Spleen (tissue), 11 donors: Measurements from ENCODE around the gene PLA2G4E. TPM values are rescaled to one million over a fixed set of nuclear protein-coding genes. Genes with fewer than 3 reads are reported as not detected.

Source experiments
- DNase-seq: peaks from one replicate; pipeline ENCODE4 v3.0.0-alpha.2; 2020
- H3K27ac ChIP-seq, 8 donors: fragments of 200-600 bp; sonication (generic) in 7 of 8; 1 replicate in 4 of 8; 2 replicates in 4 of 8; pipeline versions ENCODE4 v1.5.0 to v1.8.0; 2016 to 2021; ENCODE audit warnings: inconsistent platforms in 4 of 8, mild to moderate bottlenecking in 4 of 8, moderate library complexity in 1 of 8
- H3K27me3 ChIP-seq, 7 donors: fragments of 200-600 bp; sonication (generic) in 6 of 7; replicated peaks in 1 of 7; 1 replicate in 4 of 7; 2 replicates in 3 of 7; pipeline versions ENCODE4 v1.5.0 to v1.8.0; 2016 to 2021; ENCODE audit warnings: inconsistent platforms in 3 of 7, mild to moderate bottlenecking in 1 of 7
- H3K36me3 ChIP-seq, 6 donors: fragments of 200-600 bp; sonication (generic) in 5 of 6; 1 replicate in 4 of 6; 2 replicates in 2 of 6; pipeline versions ENCODE4 v1.5.0 to v1.8.0; 2016 to 2021; ENCODE audit warnings: inconsistent platforms in 2 of 6
- H3K4me1 ChIP-seq, 6 donors: fragments of 200-600 bp; sonication (generic) in 5 of 6; 1 replicate in 3 of 6; 2 replicates in 3 of 6; pipeline versions ENCODE4 v1.5.0 to v1.8.0; 2016 to 2021; ENCODE audit warnings: inconsistent platforms in 3 of 6
- H3K4me3 ChIP-seq, 8 donors: fragments of 200-600 bp; sonication (generic) in 7 of 8; 1 replicate in 4 of 8; 2 replicates in 4 of 8; pipeline versions ENCODE4 v1.5.0 to v1.8.0; 2016 to 2021; ENCODE audit warnings: inconsistent platforms in 4 of 8, mild to moderate bottlenecking in 4 of 8, moderate library complexity in 2 of 8
- H3K9me3 ChIP-seq, 8 donors: fragments of 200-600 bp; sonication (generic) in 7 of 8; 1 replicate in 4 of 8; 2 replicates in 4 of 8; pipeline versions ENCODE4 v1.5.0 to v1.8.0; 2016 to 2021; ENCODE audit warnings: inconsistent platforms in 4 of 8
- CTCF ChIP-seq, 11 experiments: fragments of 200-600 bp in 7 of 11; fragments of 450-650 bp in 4 of 11; sonication (generic) in 4 of 11; IDR thresholded peaks in 8 of 11; conservative IDR thresholded peaks in 3 of 11; 1 replicate in 7 of 11; 2 replicates in 4 of 11; pipeline versions ENCODE4 v1.4.0 to v1.8.0; 2016 to 2021; ENCODE audit warnings: antibody characterized with exemption in 11 of 11, inconsistent platforms in 4 of 11, mild to moderate bottlenecking in 1 of 11
- POLR2A ChIP-seq, 3 donors: fragments of 450-650 bp; IDR thresholded peaks; one replicate each; pipeline ENCODE4 v1.5.1; 2017; ENCODE audit warnings: antibody characterized with exemption in 3 of 3, mild to moderate bottlenecking in 1 of 3
- POLR2AphosphoS5 ChIP-seq, 3 donors: sonication (generic); formaldehyde crosslinking; IDR thresholded peaks; one replicate each; pipeline ENCODE4 v1.5.1; 2017; ENCODE audit warnings: antibody characterized with exemption in 3 of 3
- WGBS, 5 donors: extraction: QIAGEN DNeasy Blood & Tissue Kit in 3 of 5; methylation state at CpG; one replicate each; pipeline versions ENCODE4 v1.1.5 to v1.1.7; 2013 to 2018; 5-methylcytosine and 5-hydroxymethylcytosine counted together
- intact Hi-C: fragments of 100-400 bp; cut with DNase I; formaldehyde crosslinking; loops from one replicate; pipeline ENCODE4 v1.15.0; 2023; ENCODE audit warnings: low total_unique reads
- polyA plus RNA-seq, 3 donors: library from polyadenylated mRNA; stranded (reverse); fragments of 200-250 nt; gene quantifications; one replicate each; pipeline ENCODE4 v1.2.1, GENCODE V29; 2013
- total RNA-seq, 7 donors: library from RNA; depleted of rRNA in 3 of 7; stranded (reverse); fragments of >200 nt in 3 of 7; fragmentation: NEBNext Ultra II Directional in 4 of 7; extraction: Animal tissue kit (Norgen Biotek cat#: 25700) in 4 of 7; gene quantifications; one replicate each; pipeline versions ENCODE4 v1.1.0 to v1.2.1, GENCODE V29; 2016 to 2021
- donor health status: healthy with polysubstance abuse.
- donor health status: DM: no; HTN: no; CAD: no; lungs with moderate emphysema.
- donor health status: DM: no; HTN: no; CAD: no.
- donor health status: Bipolar disorder and iron deficiency.
- donor health status: healthy.
- donor health status: DM: no; HTN: no; CAD: no.
- donor health status: DM: yes; HTN: yes; CAD: no.

The PLA2G4E gene
- total and polyA plus RNA-seq, 10 donors = not detected

GRCh38 chr15:42033214-42033873 lies 12.5 kb upstream of the PLA2G4E start:
- no peak for TF ChIP-seq CTCF (IDR thresholded peaks at IDR 0.05 in 8 of 11, conservative IDR thresholded peaks at IDR 0.05 in 3 of 11)
- H3K36me3 ChIP-seq = no peaks in the 10 kb centered on the region
- WGBS, 5 donors = 81 to 96% (median 87%) methylated on average over 3 of the region's 3 CpGs
- peaks cover 0 to 6% (median 0%) of the 10 kb centered on the region in 8 donors for H3K9me3 ChIP-seq
- H3K4me3 ChIP-seq = no peak overlapping the region
- H3K4me1 ChIP-seq = peaks cover 0 to 18% (median 14%) of the 10 kb centered on the region in 6 donors
- no peak overlapping the region for H3K27ac ChIP-seq
- no peaks in the 10 kb centered on the region for H3K27me3 ChIP-seq
- no peak for DNase-seq
- intact Hi-C loops = no loop called here

- Histone ChIP-seq H3K4me1 (peaks cover 0 to 18% (median 14%) of the 10 kb centered on the region in 6 donors), H3K27me3 (no peaks in the 10 kb centered on the region), H3K4me3 (no peak overlapping the region), H3K27ac (no peak overlapping the region), H3K9me3 (peaks cover 0 to 6% (median 0%) of the 10 kb centered on the region in 8 donors), H3K36me3 (no peaks in the 10 kb centered on the region)
- intact Hi-C loops = no loop called here
- no peak for DNase-seq
- no peak for TF ChIP-seq POLR2AphosphoS5 (IDR thresholded peaks at IDR 0.05)
- no peak for TF ChIP-seq CTCF (IDR thresholded peaks at IDR 0.05 in 8 of 11, conservative IDR thresholded peaks at IDR 0.05 in 3 of 11)
- TF ChIP-seq POLR2A (IDR thresholded peaks at IDR 0.05) = no peak
- whole genome bisulfite sequencing, 5 donors = 87 to 92% (median 90%) methylated on average over 9 of the region's 9 CpGs
These were observed 11.8 kb upstream of the PLA2G4E start for GRCh38 chr15:42032376-42033213.

GRCh38 chr15:42031198-42031915 lies 10.5 kb upstream of the PLA2G4E start:
- H3K27me3 ChIP-seq = no peaks in the 10 kb centered on the region
- H3K9me3 ChIP-seq = peaks cover 0 to 6% (median 0%) of the 10 kb centered on the region in 8 donors
- no peak overlapping the region for H3K27ac ChIP-seq
- no peaks in the 10 kb centered on the region for H3K36me3 ChIP-seq
- no peak overlapping the region for H3K4me3 ChIP-seq
- DNase-seq = no peak
- TF ChIP-seq CTCF (IDR thresholded peaks at IDR 0.05 in 8 of 11, conservative IDR thresholded peaks at IDR 0.05 in 3 of 11) (no peak), POLR2AphosphoS5 (IDR thresholded peaks at IDR 0.05) (no peak), POLR2A (IDR thresholded peaks at IDR 0.05) (no peak)
- intact Hi-C loops = no loop called here
- WGBS, 5 donors = 72 to 84% (median 80%) methylated on average over 6 of the region's 6 CpGs
- H3K4me1 ChIP-seq = peaks cover 0 to 18% (median 14%) of the 10 kb centered on the region in 6 donors
